Measurements from ENCODE around the gene CACNA2D2.

- TF ChIP-seq, protein P1, sequence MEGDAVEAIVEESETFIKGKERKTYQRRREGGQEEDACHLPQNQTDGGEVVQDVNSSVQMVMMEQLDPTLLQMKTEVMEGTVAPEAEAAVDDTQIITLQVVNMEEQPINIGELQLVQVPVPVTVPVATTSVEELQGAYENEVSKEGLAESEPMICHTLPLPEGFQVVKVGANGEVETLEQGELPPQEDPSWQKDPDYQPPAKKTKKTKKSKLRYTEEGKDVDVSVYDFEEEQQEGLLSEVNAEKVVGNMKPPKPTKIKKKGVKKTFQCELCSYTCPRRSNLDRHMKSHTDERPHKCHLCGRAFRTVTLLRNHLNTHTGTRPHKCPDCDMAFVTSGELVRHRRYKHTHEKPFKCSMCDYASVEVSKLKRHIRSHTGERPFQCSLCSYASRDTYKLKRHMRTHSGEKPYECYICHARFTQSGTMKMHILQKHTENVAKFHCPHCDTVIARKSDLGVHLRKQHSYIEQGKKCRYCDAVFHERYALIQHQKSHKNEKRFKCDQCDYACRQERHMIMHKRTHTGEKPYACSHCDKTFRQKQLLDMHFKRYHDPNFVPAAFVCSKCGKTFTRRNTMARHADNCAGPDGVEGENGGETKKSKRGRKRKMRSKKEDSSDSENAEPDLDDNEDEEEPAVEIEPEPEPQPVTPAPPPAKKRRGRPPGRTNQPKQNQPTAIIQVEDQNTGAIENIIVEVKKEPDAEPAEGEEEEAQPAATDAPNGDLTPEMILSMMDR (IDR thresholded peaks at IDR 0.05): no peak
- no peak for TF ChIP-seq POLR2A (IDR thresholded peaks at IDR 0.05)
Observed at GRCh38 chr3:50444213-50444612, 59.2 kb downstream of the CACNA2D2 start.

Measured in adrenal gland (tissue), 5 donors.